ENCODE measurements around the gene SORCS2. TPM values are rescaled to one million over a fixed set of nuclear protein-coding genes. Genes with fewer than 3 reads are reported as not detected.

Gene SORCS2
- polyA plus RNA-seq, 1 donor from 2014 or later: 1.0 TPM

DNA sequence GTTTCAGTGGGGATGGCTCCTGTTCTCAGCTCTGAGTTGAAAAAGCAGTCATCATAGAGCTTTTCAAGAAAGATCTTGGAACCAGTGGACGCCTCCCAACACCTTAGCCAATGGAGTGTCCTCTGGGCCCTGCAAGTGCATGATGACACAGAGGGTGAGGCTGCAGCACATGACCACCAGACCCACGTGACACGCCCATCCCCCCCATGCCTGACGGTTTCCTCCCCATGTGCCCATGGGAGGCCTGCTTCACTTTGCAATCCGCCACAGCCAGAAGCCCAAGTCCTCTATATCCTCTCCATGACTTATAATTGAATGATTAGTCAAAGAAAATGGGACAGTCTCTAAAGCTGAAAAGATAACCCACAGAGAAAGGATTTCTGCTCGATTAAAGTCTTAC, 560.3 kb downstream of the SORCS2 start:
- Histone ChIP-seq H3K9me2 (ENCODE audit: insufficient read depth, low read length) (no peaks in the 10 kb centered on the region), H3K9ac (ENCODE audit: low read length) (no peak overlapping the region), H4K20me1 (ENCODE audit: insufficient read depth) (no peaks in the 10 kb centered on the region), H3K4me2 (ENCODE audit: low read length) (no peak overlapping the region), H3F3A (ENCODE audit: insufficient read depth, low read length, poor library complexity, severe bottlenecking) (no peaks in the 10 kb centered on the region), H3K79me2 (replicated peaks; ENCODE audit: insufficient read depth, low read length) (no peaks in the 10 kb centered on the region), H3K36me3 (ENCODE audit: insufficient read depth, low read length) (no peaks in the 10 kb centered on the region), H3K9me3 (ENCODE audit: low read length) (no peaks in the 10 kb centered on the region), H3K4me3 (ENCODE audit: low read length) (no peak overlapping the region), H2AFZ (ENCODE audit: low read depth, low read length) (no peak overlapping the region), H3K27me3 (ENCODE audit: insufficient read depth, low read depth, low read length) (no peaks in the 10 kb centered on the region), H3K27ac (ENCODE audit: low read length) (no peak overlapping the region)
- TF ChIP-seq, protein P1, sequence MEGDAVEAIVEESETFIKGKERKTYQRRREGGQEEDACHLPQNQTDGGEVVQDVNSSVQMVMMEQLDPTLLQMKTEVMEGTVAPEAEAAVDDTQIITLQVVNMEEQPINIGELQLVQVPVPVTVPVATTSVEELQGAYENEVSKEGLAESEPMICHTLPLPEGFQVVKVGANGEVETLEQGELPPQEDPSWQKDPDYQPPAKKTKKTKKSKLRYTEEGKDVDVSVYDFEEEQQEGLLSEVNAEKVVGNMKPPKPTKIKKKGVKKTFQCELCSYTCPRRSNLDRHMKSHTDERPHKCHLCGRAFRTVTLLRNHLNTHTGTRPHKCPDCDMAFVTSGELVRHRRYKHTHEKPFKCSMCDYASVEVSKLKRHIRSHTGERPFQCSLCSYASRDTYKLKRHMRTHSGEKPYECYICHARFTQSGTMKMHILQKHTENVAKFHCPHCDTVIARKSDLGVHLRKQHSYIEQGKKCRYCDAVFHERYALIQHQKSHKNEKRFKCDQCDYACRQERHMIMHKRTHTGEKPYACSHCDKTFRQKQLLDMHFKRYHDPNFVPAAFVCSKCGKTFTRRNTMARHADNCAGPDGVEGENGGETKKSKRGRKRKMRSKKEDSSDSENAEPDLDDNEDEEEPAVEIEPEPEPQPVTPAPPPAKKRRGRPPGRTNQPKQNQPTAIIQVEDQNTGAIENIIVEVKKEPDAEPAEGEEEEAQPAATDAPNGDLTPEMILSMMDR (IDR thresholded peaks at IDR 0.05; ENCODE audit: poor library complexity, severe bottlenecking): no peak

DNA sequence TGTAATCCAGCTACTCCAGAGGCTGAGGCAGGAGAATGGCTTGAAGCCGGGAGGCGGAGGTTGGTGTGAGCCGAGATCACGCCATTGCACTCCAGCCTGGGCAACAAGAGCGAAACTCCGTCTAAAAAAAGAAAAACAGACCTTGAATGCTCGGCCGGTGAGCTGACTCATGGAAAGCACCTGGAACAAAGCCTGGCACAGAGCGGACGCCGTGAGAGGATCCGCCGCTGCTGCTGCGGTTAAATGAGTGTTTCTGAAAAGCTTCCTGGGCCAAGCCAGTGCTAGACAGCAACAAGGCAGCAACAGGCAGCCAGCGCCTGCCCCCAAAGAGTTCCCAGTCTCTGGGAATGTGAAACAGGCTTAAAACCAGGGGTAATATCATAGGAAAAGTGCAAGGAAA, 560.9 kb downstream of the SORCS2 start:
- H3K27me3 ChIP-seq (ENCODE audit: insufficient read depth, low read depth, low read length): no peaks in the 10 kb centered on the region
- H2AFZ ChIP-seq (ENCODE audit: low read depth, low read length): no peak overlapping the region
- H3F3A ChIP-seq (ENCODE audit: insufficient read depth, low read length, poor library complexity, severe bottlenecking): no peaks in the 10 kb centered on the region
- no peaks in the 10 kb centered on the region for H4K20me1 ChIP-seq (ENCODE audit: insufficient read depth)
- no peak overlapping the region for H3K4me3 ChIP-seq (ENCODE audit: low read length)
- H3K4me2 ChIP-seq (ENCODE audit: low read length): no peak overlapping the region
- H3K9ac ChIP-seq (ENCODE audit: low read length): no peak overlapping the region
- no peaks in the 10 kb centered on the region for H3K79me2 ChIP-seq (replicated peaks; ENCODE audit: insufficient read depth, low read length)
- TF ChIP-seq EP300 (conservative IDR thresholded peaks at IDR 0.05; ENCODE audit: poor library complexity, severe bottlenecking) (no peak), RAD21 (conservative IDR thresholded peaks at IDR 0.05) (no peak), EZH2 (IDR thresholded peaks at IDR 0.05; ENCODE audit: borderline replicate concordance, insufficient read depth, low read length, poor library complexity, severe bottlenecking) (no peak), TAF1 (IDR thresholded peaks at IDR 0.05; ENCODE audit: low read depth) (no peak), SMC3 (conservative IDR thresholded peaks at IDR 0.05; ENCODE audit: poor library complexity) (no peak), MXI1 (conservative IDR thresholded peaks at IDR 0.05; ENCODE audit: poor library complexity, severe bottlenecking) (no peak), POLR2AphosphoS5 (IDR thresholded peaks at IDR 0.05) (no peak)
- TF ChIP-seq, protein P2, sequence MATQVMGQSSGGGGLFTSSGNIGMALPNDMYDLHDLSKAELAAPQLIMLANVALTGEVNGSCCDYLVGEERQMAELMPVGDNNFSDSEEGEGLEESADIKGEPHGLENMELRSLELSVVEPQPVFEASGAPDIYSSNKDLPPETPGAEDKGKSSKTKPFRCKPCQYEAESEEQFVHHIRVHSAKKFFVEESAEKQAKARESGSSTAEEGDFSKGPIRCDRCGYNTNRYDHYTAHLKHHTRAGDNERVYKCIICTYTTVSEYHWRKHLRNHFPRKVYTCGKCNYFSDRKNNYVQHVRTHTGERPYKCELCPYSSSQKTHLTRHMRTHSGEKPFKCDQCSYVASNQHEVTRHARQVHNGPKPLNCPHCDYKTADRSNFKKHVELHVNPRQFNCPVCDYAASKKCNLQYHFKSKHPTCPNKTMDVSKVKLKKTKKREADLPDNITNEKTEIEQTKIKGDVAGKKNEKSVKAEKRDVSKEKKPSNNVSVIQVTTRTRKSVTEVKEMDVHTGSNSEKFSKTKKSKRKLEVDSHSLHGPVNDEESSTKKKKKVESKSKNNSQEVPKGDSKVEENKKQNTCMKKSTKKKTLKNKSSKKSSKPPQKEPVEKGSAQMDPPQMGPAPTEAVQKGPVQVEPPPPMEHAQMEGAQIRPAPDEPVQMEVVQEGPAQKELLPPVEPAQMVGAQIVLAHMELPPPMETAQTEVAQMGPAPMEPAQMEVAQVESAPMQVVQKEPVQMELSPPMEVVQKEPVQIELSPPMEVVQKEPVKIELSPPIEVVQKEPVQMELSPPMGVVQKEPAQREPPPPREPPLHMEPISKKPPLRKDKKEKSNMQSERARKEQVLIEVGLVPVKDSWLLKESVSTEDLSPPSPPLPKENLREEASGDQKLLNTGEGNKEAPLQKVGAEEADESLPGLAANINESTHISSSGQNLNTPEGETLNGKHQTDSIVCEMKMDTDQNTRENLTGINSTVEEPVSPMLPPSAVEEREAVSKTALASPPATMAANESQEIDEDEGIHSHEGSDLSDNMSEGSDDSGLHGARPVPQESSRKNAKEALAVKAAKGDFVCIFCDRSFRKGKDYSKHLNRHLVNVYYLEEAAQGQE (IDR thresholded peaks at IDR 0.05; ENCODE audit: borderline replicate concordance): no peak
- TF ChIP-seq, protein P1 (IDR thresholded peaks at IDR 0.05; ENCODE audit: poor library complexity, severe bottlenecking): no peak
- H3K9me3 ChIP-seq (ENCODE audit: low read length): no peaks in the 10 kb centered on the region
- H3K27ac ChIP-seq (ENCODE audit: low read length): no peak overlapping the region
- no peaks in the 10 kb centered on the region for H3K9me2 ChIP-seq (ENCODE audit: insufficient read depth, low read length)
- H3K36me3 ChIP-seq (ENCODE audit: insufficient read depth, low read length): no peaks in the 10 kb centered on the region

Data from neural cell (in vitro differentiated cells).